ENCODE measurements around the gene MYO7B.
"Not testable (repeated sequence)": the region's sequence is repeated elsewhere in the genome, so short reads cannot be mapped to it uniquely, and the experiment has no call there.

MYO7B gene

DNA sequence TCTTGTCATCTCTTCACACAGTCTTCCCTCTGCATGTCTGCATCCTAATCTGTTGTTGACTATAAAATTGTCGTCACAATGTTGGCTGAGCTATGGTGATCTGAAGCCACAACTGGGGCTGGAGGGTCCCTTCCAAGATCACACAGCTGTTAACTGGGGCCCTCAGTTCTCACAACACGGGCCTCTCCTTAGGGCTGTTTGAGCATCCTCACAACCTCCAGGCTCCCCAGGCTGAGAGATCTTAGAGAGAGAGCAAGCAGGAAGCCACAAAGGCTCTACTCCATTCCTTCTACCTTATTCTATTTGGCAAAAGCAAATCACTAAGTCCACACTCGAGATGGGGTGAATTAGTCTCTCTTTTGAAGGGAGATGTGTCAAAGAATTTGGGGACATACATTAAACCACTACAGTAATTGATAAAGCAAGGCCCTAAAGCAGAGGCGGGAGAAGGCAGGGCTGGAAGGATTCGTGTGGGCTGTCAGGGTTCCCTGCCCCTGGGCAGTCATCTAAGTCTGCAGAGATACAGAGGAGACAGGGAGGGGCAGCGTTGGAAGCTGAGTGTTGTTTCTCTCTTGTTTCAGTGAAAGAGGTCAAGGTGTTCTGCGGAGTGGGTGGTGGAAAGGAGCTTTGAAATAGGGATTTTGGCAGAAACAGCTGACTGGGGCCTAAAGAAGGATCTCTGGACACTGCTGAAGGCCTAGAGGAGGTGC lies 15.9 kb downstream of the MYO7B start:
- DNase-seq (ENCODE audit: low read depth in 1 of 2, low spot score in 1 of 2) = no peak

DNA sequence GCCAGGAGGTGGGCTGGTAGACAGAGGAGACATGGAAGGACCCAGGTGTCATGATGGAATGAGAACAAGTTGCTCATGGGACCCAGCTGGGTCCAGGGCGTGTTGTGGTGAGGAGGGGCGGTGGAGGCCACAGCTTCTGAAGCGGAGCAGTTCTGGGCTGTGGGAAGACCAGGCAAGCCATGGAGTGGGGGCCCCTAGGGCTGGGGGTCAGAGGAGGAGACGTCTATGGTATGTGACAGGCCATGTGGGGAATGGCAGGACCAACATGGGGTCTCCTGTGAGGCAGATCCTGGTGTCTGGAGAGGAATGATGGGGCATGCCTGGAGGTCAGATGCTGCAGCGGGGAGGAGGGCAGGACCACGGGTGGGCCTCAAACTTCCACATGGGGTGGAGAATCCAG lies 16.9 kb downstream of the MYO7B start:
- no peak for DNase-seq (ENCODE audit: low read depth in 1 of 2, low spot score in 1 of 2)

DNA sequence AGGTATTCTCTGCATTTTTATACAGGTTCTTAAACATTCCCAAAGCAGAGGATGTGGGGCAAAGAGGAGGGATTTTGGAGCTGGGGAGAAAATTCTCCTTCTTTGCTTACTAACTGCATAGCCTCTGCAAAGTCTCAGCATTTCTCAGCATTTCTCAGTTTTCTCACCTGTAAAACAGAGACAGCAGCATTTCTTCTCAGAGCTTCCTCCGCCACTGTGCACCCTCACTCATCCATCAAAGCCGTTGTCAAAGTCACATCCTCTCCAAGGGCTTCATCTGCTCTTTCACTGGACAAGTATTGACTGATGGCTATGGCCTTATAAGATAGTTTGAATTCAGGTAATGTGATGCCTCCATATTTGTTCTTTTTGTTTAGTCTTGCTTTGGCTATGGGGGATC lies 17.4 kb downstream of the MYO7B start:
- DNase-seq (ENCODE audit: low read depth in 1 of 2, low spot score in 1 of 2) = no peak

DNA sequence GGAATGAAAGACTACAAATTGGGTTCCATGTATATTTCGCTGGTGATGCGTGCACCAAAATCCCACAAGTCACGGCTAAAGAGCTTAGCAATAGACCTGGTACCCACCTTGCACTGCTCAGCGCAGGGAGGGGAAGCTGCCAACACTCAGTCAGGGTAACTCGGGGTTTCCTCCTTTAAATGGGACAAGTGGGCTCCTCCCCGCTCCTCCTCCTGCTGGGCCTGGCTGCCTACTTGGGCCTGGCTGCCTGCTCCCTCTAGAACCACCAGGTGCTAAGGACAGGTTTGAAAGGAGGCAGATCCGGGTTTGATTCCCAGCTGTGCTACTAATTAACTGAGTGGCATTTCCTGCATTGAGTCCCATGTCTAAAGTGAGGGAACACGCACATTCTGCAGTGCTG lies 23.4 kb downstream of the MYO7B start:
- DNase-seq (ENCODE audit: low read depth in 1 of 2, low spot score in 1 of 2) = no peak

DNA sequence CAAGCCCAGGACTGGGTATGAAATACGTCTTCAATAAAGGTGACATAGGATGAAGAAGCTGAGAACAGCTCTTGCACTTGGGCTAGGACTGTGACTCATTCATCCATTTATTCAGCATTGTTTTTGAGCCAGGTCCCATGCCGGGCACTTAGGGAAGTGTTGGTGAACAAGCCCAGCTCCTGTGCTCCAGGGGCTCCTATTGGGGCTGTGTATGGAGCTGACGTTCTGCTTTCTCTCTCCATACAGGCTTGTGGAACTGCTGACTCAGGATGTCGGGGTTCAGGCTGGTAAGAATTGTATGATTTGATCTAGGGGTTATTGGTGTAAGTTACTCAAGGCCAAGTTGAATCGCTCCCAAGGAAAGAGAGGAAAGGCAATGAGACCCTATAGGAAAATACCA lies 24.0 kb downstream of the MYO7B start:
- no peak for DNase-seq (ENCODE audit: low read depth in 1 of 2, low spot score in 1 of 2)

DNA sequence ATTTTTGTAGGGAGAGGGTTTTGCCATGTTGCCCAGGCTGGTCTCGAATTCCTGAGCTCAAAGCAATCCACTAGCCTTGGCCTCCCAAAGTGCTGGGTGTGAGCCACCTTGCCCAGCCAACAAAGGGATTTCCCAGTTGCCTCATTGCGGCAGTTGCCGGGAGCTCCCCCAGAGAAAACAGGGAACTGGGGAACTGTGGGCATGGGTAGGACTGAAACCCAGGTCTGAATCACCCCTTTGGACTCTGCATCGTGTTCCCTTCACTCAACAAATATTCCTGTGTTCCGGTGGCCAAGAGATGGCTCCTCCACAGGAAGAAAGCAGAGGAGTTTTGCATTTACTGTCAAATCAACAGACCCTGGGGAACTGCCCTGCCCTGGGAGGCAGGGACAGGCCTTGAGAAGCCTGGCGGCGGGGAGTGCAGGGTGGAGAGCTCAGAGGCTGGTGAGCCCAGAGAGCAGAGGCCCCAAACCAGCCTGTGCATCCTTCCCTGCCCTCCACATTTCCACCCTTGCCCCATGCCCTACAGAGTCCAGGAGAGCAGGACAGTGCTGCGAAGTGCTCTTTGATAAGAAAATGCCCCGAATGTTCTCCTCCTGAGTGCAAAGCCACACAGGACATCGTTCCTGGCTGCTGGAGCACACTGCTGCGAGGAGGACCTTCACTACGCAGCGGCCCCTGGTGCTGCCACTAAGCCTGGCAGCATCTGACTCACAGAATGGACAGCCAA lies 24.9 kb downstream of the MYO7B start:
- DNase-seq (ENCODE audit: low read depth in 1 of 2, low spot score in 1 of 2) = no peak

DNA sequence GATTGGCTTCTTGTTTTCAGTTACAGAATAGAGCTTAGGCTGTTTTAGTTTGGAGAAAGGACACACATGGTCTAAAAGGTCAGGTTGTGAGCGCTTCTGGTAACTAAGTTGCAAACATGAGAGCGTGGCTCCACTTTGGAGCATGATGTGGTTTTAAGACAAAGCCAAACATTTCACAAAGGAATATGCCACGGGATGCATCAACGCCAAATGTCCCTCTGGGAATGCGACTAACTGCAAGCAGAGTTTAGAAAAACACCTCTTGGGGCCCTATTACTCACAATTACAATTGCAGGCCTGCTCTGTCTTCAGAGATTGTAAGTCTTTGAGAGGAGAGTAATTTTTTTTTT lies 25.4 kb downstream of the MYO7B start:
- DNase-seq (ENCODE audit: low read depth in 1 of 2, low spot score in 1 of 2) = no peak

DNA sequence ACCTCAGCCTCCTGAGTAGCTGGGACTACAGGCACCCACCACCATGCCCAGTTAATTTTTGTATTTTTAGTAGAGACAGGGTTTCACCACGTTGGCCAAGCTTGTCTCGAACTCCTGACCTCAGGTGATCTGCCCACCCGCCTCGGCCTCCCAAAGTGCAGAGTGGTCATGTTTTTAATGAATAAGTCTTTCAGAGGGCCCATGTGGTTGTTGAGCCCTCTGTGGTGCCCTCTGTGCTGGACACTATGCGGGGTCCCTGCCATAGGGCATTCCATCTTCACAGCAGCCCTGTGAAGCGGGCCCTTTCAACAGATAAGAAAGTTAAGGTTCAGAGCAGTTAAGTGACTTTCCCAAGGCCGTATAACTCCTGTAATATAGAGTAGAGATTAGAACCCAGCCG lies 25.9 kb downstream of the MYO7B start:
- no peak for DNase-seq (ENCODE audit: low read depth in 1 of 2, low spot score in 1 of 2)

DNA sequence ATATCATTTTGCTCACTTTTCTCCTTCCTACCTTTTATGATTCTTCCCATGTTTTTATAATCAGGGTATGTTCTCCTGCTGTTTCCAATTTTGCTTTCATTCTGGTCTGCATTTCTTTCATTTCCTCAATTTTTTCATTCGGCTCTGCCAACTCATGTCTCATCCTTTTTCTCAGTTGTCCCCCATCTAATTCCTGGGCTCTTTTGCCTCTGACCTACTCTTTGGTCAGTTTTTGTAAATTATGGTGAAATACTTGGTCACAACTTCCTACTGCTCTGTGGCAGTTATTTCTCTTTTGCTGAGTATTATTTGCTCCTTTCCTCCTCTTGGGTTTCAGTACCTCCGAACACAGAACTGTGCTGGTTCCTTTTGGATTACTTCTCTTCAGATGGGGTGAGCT lies 27.5 kb downstream of the MYO7B start:
- no peak for DNase-seq (ENCODE audit: low read depth in 1 of 2, low spot score in 1 of 2)

DNA sequence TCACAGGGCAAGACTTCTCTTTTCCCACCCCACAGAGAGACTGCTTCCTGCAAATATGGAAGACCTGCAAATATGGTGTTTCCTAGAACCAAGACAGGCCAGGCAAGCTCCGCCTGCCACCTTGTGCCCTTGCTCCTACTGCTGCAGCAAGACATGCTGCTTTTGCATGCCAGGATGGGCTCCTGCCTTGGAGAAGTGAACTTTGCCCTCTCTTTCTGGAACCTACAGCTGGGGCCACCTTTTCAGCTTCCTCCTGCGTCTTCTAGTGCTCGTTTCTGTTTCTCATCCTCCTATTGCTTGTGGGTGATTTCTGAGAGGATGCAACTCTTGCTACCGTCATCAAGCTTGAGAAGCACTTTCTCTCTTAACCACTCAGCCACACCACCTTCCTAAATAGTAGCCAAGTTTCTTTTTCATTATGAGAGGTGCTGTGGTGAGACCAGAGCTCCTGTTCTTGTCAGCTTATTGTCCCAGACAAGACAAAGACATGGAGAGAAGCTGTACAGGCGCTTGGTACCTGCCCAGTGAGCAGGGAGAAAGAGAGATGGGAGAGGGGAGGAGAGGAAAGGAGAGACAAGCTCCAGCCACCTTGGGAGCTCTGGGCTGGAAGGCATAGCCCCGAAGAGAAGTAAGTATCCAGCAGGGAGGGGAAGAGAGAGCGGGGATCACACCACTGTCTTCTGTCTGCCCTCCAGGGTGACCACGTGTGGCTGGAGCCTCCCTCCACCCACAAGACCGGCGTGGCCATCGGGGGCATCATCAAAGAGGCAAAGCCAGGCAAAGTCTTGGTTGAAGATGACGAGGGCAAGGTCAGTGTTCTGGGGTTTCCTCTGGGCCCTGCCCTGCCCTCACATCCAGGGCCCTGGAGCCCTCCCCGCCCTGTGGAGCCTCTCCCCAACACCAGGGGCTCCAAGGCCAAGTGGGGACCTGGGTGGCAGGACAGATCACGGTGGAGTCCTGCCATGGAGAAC lies 28.3 kb downstream of the MYO7B start:
- no peak for DNase-seq (ENCODE audit: low read depth in 1 of 2, low spot score in 1 of 2)

DNA sequence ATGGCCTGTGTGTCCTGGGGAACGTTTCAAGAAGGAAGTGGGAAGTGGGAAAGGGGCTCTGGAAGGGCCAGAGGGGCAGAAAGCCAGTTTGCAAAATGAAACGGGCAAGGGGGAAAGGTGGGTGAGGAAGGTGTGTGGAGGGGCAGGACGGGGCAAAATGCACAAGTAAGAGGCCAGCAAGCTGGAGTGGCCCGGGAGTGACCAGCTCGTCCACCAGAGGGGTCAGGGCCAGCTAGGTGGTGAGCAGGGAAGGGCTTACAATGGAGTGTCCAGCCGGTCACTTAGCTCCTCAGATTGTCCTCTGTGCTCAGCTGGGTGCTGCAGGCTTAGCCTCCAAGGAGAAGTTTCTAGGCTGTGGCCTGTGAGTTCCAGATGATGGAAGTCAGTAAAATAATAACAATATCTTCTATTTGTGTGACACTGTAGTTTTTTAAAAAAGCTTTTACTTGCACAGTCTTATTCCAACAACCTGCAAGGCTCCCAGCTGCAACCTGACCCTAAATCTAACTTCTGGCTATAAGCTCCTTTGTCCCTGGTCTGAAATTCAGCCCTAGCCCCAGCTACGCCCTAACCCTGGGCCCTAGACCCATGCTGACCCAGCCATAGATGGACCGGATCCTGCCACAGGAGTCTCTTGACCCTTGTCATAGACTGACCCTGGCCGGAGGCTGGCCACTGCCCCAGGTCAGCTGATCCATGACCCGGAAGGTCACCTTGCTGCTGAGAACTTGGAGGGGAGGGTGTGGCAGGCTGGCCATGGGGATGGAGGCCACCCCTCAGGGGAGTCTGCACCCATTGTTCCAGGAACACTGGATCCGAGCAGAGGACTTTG lies 29.2 kb downstream of the MYO7B start:
- DNase-seq (ENCODE audit: low read depth in 1 of 2, low spot score in 1 of 2) = no peak

DNA sequence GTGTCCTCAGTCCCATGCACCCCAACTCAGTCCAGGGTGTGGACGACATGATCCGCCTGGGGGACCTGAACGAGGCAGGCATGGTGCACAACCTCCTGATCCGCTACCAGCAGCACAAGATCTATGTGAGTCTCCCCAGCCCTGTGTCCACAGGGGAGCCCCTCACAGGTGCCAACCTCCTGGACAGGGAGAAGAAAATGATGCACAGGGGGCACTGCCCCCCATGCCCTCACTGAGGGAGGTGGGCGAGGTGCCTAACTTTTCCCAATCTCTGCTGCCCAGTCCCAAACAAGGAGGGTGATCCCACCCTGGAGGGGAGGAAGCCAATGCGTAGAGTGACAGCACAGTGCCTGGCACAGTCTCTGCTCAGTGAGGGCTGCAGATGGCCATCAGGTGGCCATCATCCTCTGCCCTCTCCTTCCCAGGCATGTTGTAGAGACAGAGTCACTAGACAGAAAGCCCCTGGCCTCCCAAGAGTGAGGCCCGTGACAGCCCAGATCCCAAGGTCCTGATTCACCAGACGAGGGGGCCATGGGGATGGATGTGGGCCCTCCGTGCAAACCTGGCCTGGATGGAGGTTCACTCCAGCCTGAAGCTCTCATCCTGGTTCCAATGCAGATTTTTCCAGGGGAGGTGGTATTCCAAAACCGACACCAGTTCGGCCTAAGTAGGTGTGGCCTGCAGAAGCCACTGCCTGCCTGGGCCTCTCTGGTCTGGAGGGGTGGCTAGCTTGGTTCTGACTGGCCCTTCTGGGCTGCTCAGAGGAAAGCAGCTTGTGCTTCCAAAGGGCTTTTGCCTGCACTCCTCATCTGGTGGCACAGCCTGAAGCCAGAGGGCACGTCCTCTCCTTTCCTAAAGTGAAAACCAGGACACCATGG lies 30.0 kb downstream of the MYO7B start:
- DNase-seq (ENCODE audit: low read depth in 1 of 2, low spot score in 1 of 2) = no peak

DNA sequence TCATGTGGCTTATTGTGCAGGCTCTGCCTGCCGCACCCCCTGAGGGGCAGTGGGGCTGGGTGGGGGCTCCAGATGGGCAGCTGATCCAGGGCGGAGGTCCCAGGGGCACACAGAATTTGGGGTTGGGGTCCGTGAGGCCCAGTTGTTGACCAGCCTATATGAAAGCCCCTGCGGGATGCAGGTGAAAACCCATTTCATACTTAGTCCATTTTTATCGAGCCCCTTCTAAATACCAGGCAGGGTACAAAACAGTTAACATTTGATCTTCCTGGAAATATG lies 30.6 kb downstream of the MYO7B start:
- no peak for DNase-seq (ENCODE audit: low read depth in 1 of 2, low spot score in 1 of 2)

DNA sequence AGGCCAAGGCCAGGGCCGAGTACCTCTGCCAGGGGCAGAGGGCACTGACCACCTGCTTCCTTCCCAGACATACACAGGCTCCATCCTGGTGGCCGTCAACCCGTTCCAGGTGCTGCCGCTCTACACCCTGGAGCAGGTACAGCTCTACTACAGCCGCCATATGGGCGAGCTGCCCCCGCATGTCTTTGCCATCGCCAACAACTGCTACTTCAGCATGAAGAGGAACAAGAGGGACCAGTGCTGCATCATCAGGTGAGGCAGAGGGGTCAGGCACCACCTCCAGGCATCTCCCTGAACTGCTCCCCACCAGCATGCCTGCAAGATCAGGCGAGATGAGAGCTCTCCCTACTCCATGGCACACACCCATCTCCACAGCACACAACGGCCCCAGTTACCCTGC lies 31.1 kb downstream of the MYO7B start:
- DNase-seq (ENCODE audit: low read depth in 1 of 2, low spot score in 1 of 2) = no peak

DNA sequence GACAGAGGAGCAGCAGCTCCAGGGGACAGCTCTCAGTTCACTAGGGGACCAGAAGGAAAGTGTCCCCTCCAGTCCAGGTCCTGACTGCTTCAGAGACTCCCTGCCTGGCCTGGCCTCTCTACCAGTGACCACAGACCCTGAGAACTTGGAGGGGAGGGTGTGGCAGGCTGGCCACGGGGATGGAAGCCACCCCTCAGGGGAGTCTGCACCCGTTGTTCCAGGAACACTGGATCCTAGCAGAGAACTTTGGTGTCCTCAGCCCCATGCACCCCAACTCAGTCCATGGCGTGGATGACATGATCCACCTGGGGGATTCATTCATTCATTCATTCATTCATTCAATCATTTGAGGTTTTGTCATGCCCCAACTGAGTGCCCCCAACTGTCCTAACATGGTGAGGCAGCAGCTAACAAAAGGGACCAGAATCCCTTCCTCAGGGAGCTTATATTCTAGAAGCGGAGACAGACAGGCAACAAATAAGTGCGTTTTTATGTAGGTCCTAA lies 31.9 kb downstream of the MYO7B start:
- no peak for DNase-seq (ENCODE audit: low read depth in 1 of 2, low spot score in 1 of 2)

DNA sequence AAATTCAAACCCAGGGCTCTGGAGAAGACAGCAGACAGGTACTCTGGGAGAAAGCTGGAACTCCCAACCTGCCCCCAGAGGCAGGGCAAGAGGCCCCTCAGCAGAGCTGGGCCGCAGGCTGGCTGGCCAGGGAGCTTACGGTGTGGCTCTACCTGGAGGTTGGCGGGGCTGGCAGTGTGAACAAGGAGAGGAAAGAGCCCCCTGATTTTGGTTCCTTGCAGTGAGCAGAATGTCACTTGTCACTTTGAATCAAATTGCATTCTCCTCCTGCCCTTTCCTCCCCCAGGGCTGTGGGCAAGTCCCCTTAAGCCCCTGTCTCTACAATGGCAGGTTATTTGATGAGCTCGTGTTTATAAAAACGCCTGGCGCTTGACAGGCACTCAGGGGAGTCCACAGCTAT lies 32.6 kb downstream of the MYO7B start:
- DNase-seq (ENCODE audit: low read depth in 1 of 2, low spot score in 1 of 2) = no peak

DNA sequence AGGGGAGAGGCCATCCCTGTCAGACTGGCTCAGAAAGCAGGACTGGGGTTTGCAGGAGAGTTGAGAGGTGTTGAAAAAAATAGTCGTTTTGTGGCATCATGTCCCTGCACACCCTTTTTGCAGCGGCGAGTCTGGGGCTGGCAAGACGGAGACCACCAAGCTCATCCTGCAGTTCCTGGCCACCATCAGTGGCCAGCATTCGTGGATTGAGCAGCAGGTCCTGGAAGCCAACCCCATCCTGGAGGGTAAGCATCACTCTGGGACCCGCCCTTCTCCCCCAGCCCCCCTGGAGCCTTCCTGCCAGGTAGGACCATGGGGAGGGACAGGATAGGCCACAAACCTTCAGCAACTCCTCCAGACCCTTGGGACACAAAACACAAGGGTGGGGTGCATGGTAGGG lies 34.2 kb downstream of the MYO7B start:
- DNase-seq (ENCODE audit: low read depth in 1 of 2, low spot score in 1 of 2) = no peak

DNA sequence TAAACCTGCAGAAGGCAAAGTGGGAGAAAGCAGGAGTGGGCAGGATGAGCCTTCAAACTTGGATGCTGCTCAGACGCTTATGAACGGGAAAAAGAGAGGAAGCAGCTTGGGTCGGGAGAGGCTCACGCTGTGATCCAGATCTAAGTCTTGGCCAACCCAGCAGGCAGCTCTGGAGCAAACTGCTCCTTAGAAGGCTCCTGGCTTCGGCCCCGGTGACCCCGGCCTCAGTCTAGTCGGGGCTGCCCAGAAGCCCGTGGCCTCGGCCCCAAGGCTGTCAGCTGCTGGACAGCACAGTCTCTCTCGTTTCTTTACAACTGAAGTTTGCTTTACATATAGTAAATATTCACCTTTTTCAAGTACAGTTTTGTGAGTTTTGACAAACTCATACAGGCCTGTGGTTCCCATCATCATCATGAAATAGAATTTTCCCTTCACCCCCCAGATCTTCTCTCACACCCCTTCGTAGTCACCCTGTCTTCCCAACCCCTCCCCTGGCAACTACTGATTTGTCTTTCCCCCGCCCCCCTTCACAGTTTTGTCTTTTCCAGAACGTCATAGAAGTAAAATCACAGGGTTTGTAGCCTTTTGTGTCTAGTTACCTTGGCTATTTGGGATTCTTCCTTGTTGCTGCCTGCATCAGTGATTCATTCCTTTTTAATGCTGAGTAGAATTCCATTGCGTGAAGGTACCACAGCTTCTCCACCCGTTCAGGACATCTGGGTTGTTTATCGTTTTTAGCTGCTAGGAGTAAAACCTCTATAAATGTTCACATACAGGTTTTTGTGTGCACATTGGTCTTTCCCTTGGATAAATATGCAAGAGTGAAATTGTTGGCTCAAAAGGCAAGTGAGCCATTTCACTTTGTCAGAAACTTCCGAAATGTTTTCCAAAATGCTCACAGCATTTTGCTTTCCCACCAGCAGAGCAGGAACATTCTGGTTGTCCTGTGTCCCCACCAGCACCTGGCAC lies 35.1 kb downstream of the MYO7B start:
- no peak for DNase-seq (ENCODE audit: low read depth in 1 of 2, low spot score in 1 of 2)

DNA sequence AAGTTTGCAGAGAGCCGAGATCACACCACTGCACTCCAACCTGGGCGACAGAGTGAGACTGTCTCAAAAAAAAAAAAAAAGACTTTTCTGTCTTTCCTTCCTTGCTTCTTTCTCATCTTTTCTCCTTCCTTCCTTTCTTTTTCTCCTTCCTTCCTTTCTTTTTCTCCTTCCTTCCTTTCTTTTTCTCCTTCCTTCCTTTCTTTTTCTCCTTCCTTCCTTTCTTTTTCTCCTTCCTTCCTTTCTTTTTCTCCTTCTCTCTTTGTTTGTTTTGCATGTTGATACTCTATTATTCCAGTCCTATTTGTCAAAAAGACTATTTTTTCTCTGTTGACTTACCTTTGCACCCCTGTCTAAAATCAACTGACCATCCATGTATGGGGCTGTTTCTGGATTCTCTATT lies 36.9 kb downstream of the MYO7B start:
- not testable (repeated sequence) for DNase-seq (ENCODE audit: low read depth in 1 of 2, low spot score in 1 of 2)

All from activated T-helper 1 cell treated with anti-CD3 and anti-CD28 coated beads, Interleukin-2, amount 50 U/mL, for 16 hours (primary cell).